Osteoblast (primary cell): ENCODE results near the gene KCNIP3. TPM values are rescaled to one million over a fixed set of nuclear protein-coding genes. Genes with fewer than 3 reads are reported as not detected.

Experiments used
- DNase-seq: peaks from one replicate; pipeline ENCODE4 v3.0.0; 2011; ENCODE audit warnings: low spot score, mixed read lengths; ENCODE audit not compliant: insufficient read length; ENCODE audit errors: missing footprints
- H2AFZ ChIP-seq: 2 replicates; pipeline ENCODE4 v1.6.0; 2011; ENCODE audit warnings: mild to moderate bottlenecking, low read length
- H3K27ac ChIP-seq: 2 replicates; pipeline ENCODE4 v1.5.1; 2011; ENCODE audit warnings: mild to moderate bottlenecking, low read depth, low read length, moderate library complexity
- H3K27me3 ChIP-seq: 2 replicates; pipeline ENCODE4 v1.6.0; 2012; ENCODE audit warnings: mild to moderate bottlenecking, control low read depth, inconsistent platforms, low read length, moderate library complexity; ENCODE audit not compliant: insufficient read depth
- H3K36me3 ChIP-seq: 2 replicates; pipeline ENCODE4 v1.5.1; 2011; ENCODE audit warnings: mild to moderate bottlenecking, low read length, control low read depth, moderate library complexity; ENCODE audit not compliant: insufficient read depth
- H3K4me1 ChIP-seq: 2 replicates; pipeline ENCODE4 v1.5.1; 2011; ENCODE audit warnings: mild to moderate bottlenecking, low read length, control low read depth, moderate library complexity; ENCODE audit not compliant: insufficient read depth
- H3K4me2 ChIP-seq: 2 replicates; pipeline ENCODE4 v1.6.0; 2011; ENCODE audit warnings: mild to moderate bottlenecking, low read length; ENCODE audit not compliant: insufficient read depth
- H3K4me3 ChIP-seq: fragments of 200-600 bp; sonication (generic); 3 replicates; pipeline ENCODE4 v1.5.1; 2012; ENCODE audit warnings: mild to moderate bottlenecking, low read length, inconsistent platforms; ENCODE audit not compliant: insufficient read depth
- H3K79me2 ChIP-seq: 2 replicates; pipeline ENCODE4 v1.6.0; 2012; ENCODE audit warnings: mild to moderate bottlenecking, low read length, control low read depth, inconsistent platforms; ENCODE audit not compliant: insufficient read depth
- H3K9me3 ChIP-seq: 2 replicates; pipeline ENCODE4 v1.5.1; 2011; ENCODE audit warnings: low read depth, low read length, control low read depth
- H4K20me1 ChIP-seq: 2 replicates; pipeline ENCODE4 v1.6.0; 2012; ENCODE audit warnings: mild to moderate bottlenecking, low read length, control low read depth; ENCODE audit not compliant: insufficient read depth
- CTCF ChIP-seq: IDR thresholded peaks from 2 replicates; pipeline ENCODE4 v1.5.1; 2011; ENCODE audit warnings: mild to moderate bottlenecking, low read depth, low read length, moderate library complexity; ENCODE audit errors: extremely low read depth
- total RNA-seq: library from RNA; depleted of rRNA; stranded (reverse); fragments of >200 nt; gene quantifications from 2 replicates; pipeline ENCODE4 v1.2.3, GENCODE V29; 2012

The KCNIP3 gene
- total RNA-seq, 1 donor = under 0.01 TPM

- peaks cover 31% of the 10 kb centered on the region for H3K27me3 ChIP-seq
Observed at GRCh38 chr2:95301186-95301585, 4.0 kb downstream of the KCNIP3 start.

DNA sequence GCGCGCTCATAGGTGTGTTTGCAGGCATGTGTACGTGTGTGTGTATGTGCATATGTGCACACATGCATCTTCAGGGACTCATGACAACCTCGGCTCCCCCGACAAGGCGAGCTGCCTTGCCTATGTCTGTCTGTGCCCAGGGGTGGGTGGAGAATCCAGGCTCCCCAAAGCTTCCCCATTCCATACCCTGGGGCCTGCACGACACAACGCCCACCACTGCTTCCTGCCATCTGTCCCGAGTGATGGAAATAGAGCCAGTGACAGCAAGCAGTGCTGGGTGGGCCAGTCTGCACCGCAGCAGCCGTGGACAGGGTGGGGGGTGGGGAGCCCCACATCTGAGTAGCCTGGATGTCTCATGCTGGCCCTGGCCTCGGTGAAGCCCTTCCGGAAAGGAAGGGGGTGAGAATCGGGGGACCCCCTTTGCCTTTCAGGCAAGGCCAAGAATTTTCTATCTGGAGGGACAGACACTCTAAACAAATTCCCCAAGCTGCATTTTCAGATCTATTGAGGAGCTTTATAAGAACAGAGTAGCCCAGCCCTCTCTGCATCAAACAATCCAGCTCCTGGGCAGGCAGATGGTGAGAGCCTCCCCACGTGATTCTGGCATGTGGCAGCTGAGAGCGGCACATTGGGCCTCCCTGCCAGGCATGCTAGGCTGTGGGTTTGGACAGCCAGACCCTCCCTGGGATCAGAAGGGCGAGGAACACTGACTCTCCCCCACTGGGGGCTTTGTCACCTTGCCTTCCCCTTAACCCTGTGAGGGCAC, 4.9 kb downstream of the KCNIP3 start:
- no peaks in the 10 kb centered on the region for H3K36me3 ChIP-seq
- no peak overlapping the region for H2AFZ ChIP-seq
- H4K20me1 ChIP-seq = no peaks in the 10 kb centered on the region
- H3K79me2 ChIP-seq = no peaks in the 10 kb centered on the region
- H3K4me1 ChIP-seq = peaks cover 5% of the 10 kb centered on the region
- H3K4me2 ChIP-seq = no peak overlapping the region
- H3K9me3 ChIP-seq = no peaks in the 10 kb centered on the region
- no peak overlapping the region for H3K4me3 ChIP-seq
- no peak for DNase-seq
- H3K27ac ChIP-seq = no peak overlapping the region
- peaks cover 31% of the 10 kb centered on the region for H3K27me3 ChIP-seq
- TF ChIP-seq CTCF = no peak

More at GRCh38 chr2:95301186-95301585, 4.0 kb downstream of the KCNIP3 start:
- Histone ChIP-seq H3K4me3 (no peak overlapping the region), H3K4me1 (peaks cover 5% of the 10 kb centered on the region), H3K9me3 (no peaks in the 10 kb centered on the region), H3K4me2 (no peak overlapping the region), H3K36me3 (no peaks in the 10 kb centered on the region), H3K79me2 (no peaks in the 10 kb centered on the region), H2AFZ (no peak overlapping the region), H3K27ac (no peak overlapping the region), H4K20me1 (no peaks in the 10 kb centered on the region)
- no peak for DNase-seq
- no peak for TF ChIP-seq CTCF

DNA sequence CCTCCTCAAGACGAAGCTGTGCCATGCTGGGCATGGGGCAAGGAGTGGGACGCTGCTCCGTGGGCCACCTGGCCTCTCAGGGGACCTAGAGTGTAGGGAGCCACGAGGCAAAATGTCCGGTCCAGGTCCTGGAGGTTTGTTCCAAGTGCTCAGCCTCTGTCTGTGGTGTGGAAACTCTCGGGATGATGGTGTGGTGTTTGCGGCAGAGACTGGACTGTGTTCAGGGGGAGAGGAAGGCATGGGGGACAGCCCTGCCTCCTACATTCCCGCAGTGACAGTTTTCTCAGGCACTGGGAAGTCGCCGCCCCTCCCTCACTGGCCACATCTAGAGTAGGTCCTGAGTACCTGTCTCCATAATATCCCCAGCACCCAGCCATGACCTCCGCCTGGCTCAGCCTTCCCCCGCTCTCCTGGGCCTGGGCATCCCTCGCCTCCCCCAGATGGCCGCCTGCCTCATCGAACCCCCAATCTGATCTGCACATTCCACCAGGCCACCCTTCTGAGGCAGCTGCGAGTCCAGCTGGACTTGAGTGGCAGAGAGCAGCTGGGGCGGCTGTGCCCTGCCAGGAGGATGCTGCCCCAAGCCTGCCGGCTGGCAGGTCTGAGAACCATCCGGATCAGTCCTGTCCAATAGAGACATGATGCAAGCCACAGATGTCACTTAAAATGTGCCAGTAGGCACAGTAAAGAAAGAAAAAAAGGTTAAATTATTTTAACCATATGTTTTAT, 6.2 kb downstream of the KCNIP3 start:
- Histone ChIP-seq H3K36me3 (no peaks in the 10 kb centered on the region), H3K9me3 (no peaks in the 10 kb centered on the region), H4K20me1 (no peaks in the 10 kb centered on the region), H3K4me3 (no peak overlapping the region), H3K4me1 (peaks cover 5% of the 10 kb centered on the region), H3K79me2 (no peaks in the 10 kb centered on the region), H3K4me2 (no peak overlapping the region), H3K27ac (no peak overlapping the region), H2AFZ (no peak overlapping the region), H3K27me3 (peaks cover 26% of the 10 kb centered on the region)
- DNase-seq = no peak
- TF ChIP-seq CTCF = no peak
